OCI-LY7 (cell line): ENCODE results near the gene JCAD.

Experiments used
- EZH2phosphoT487 ChIP-seq: fragments of 200-600 bp; sonication (generic); IDR thresholded peaks from 2 replicates; pipeline ENCODE4 v1.6.1; 2018; ENCODE audit warnings: low read depth, borderline replicate concordance, mild to moderate bottlenecking, mixed run types, antibody characterized with exemption, low read length, moderate library complexity, mixed read lengths
- TF ChIP-seq, protein P1 (sequence below): fragments of 200-600 bp; sonication (generic); conservative IDR thresholded peaks from 2 replicates; pipeline ENCODE4 v1.5.1; 2014; ENCODE audit warnings: mild to moderate bottlenecking, antibody characterized with exemption, low read length, moderate library complexity, mixed read lengths

DNA sequence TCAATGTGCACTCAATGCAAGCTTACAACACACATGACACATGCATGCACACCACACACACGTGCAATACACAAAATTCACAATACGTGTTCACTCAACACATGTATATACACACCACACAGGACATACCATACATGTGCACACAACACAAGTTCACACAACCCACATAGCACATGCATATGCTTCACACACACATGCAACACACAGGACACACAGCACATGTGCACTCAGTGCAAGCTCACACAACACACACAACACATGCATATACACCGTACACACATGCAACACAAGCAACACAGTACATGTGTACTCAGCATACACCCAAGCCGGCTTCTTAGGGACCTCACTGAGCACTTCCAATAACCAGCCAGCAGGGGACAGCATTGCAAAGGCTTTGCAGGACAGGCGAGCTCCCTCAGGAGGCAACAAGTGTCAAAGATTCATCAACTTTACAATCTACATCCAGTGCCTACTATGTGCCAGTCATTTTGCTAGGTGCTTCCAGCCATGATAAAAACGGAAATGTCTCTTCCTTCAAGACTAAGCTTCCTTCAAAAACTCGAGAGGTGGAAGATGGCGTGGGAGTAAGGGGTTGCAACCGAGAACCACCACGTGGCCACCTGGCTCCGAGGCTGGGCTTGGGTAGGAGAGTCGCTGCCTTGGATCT, 61.1 kb downstream of the JCAD start:
- TF ChIP-seq, protein P1, sequence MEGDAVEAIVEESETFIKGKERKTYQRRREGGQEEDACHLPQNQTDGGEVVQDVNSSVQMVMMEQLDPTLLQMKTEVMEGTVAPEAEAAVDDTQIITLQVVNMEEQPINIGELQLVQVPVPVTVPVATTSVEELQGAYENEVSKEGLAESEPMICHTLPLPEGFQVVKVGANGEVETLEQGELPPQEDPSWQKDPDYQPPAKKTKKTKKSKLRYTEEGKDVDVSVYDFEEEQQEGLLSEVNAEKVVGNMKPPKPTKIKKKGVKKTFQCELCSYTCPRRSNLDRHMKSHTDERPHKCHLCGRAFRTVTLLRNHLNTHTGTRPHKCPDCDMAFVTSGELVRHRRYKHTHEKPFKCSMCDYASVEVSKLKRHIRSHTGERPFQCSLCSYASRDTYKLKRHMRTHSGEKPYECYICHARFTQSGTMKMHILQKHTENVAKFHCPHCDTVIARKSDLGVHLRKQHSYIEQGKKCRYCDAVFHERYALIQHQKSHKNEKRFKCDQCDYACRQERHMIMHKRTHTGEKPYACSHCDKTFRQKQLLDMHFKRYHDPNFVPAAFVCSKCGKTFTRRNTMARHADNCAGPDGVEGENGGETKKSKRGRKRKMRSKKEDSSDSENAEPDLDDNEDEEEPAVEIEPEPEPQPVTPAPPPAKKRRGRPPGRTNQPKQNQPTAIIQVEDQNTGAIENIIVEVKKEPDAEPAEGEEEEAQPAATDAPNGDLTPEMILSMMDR, result peak; percentile 99
- TF ChIP-seq EZH2phosphoT487, result no peak
